ENCODE results near the gene PRELID3B. TPM values are rescaled to one million over a fixed set of nuclear protein-coding genes. Genes with fewer than 3 reads are reported as not detected.

The PRELID3B gene
- total and polyA plus RNA-seq, 2 of the 13 experiments (the other 11 are each of a cell fraction or from before 2014, with no cell fraction given), result 23.3 to 42.6 TPM

DNA sequence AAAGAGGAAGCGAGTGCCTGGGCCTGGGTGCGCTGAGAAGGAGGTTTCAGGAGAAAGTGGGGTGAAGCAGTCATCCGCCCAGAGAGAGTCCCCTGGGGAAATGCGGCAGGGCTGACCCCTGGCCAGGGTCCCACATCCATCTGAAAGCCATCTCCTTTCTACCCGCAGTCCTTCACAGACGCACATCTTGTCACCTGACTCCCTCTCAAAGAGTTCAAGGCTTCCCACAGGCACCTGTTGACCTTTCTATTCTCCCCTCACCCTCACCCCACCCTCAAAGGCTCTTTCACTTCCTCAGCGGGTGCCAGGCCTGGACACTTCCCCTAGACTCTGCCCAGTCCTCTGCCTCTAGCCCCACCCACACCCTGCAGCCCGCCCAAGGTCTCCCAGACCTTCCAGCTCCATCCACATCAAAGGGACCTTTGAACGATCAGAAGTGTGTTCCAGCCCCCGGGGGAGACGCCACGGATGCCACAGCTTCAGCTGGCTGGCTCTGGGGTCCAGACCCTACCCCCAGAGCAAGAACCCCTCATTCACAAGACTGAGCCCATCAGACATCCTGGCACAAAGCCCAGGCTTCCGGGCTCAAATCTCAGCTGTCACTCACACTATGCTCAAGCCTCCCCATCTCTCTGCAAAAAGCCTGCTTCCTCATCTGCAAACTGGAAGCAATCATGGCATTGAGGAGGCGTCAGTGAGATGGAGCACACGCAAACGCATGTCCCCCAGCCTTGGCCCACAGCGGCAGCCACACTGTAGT lies 37.6 kb downstream of the PRELID3B start (continued):
- TF ChIP-seq, protein P1, sequence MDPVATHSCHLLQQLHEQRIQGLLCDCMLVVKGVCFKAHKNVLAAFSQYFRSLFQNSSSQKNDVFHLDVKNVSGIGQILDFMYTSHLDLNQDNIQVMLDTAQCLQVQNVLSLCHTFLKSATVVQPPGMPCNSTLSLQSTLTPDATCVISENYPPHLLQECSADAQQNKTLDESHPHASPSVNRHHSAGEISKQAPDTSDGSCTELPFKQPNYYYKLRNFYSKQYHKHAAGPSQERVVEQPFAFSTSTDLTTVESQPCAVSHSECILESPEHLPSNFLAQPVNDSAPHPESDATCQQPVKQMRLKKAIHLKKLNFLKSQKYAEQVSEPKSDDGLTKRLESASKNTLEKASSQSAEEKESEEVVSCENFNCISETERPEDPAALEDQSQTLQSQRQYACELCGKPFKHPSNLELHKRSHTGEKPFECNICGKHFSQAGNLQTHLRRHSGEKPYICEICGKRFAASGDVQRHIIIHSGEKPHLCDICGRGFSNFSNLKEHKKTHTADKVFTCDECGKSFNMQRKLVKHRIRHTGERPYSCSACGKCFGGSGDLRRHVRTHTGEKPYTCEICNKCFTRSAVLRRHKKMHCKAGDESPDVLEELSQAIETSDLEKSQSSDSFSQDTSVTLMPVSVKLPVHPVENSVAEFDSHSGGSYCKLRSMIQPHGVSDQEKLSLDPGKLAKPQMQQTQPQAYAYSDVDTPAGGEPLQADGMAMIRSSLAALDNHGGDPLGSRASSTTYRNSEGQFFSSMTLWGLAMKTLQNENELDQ (CRISPR knock-in tag; IDR thresholded peaks at IDR 0.05; ENCODE audit: borderline replicate concordance), result no peak
- TF ChIP-seq DNMT1 (CRISPR knock-in tag; IDR thresholded peaks at IDR 0.05) (no peak), GATAD1 (CRISPR knock-in tag; IDR thresholded peaks at IDR 0.05) (peak; percentile 13; the same call in 1 of the 2 replicates), FIP1L1 (IDR thresholded peaks at IDR 0.05; ENCODE audit: borderline replicate concordance, insufficient read depth, low read depth, low read length) (no peak), ZNF326 (CRISPR knock-in tag; IDR thresholded peaks at IDR 0.05; ENCODE audit: borderline replicate concordance) (no peak), EZH2 (conservative IDR thresholded peaks at IDR 0.05; ENCODE audit: low read depth, low read length) (no peak), RFX5 (IDR thresholded peaks at IDR 0.05; ENCODE audit: low read depth, low read length) (no peak), ZNF841 (CRISPR knock-in tag; IDR thresholded peaks at IDR 0.05; ENCODE audit: borderline replicate concordance) (no peak), HHEX (CRISPR knock-in tag; IDR thresholded peaks at IDR 0.05) (no peak), TARDBP (CRISPR knock-in tag; IDR thresholded peaks at IDR 0.05) (peak; percentile 73; the same call in 1 of the 2 replicates), KMT2A (CRISPR knock-in tag; IDR thresholded peaks at IDR 0.05) (no peak)
- TF ChIP-seq, protein P2, sequence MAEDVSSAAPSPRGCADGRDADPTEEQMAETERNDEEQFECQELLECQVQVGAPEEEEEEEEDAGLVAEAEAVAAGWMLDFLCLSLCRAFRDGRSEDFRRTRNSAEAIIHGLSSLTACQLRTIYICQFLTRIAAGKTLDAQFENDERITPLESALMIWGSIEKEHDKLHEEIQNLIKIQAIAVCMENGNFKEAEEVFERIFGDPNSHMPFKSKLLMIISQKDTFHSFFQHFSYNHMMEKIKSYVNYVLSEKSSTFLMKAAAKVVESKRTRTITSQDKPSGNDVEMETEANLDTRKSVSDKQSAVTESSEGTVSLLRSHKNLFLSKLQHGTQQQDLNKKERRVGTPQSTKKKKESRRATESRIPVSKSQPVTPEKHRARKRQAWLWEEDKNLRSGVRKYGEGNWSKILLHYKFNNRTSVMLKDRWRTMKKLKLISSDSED (CRISPR knock-in tag; IDR thresholded peaks at IDR 0.05), result no peak
- TF ChIP-seq, protein P3, sequence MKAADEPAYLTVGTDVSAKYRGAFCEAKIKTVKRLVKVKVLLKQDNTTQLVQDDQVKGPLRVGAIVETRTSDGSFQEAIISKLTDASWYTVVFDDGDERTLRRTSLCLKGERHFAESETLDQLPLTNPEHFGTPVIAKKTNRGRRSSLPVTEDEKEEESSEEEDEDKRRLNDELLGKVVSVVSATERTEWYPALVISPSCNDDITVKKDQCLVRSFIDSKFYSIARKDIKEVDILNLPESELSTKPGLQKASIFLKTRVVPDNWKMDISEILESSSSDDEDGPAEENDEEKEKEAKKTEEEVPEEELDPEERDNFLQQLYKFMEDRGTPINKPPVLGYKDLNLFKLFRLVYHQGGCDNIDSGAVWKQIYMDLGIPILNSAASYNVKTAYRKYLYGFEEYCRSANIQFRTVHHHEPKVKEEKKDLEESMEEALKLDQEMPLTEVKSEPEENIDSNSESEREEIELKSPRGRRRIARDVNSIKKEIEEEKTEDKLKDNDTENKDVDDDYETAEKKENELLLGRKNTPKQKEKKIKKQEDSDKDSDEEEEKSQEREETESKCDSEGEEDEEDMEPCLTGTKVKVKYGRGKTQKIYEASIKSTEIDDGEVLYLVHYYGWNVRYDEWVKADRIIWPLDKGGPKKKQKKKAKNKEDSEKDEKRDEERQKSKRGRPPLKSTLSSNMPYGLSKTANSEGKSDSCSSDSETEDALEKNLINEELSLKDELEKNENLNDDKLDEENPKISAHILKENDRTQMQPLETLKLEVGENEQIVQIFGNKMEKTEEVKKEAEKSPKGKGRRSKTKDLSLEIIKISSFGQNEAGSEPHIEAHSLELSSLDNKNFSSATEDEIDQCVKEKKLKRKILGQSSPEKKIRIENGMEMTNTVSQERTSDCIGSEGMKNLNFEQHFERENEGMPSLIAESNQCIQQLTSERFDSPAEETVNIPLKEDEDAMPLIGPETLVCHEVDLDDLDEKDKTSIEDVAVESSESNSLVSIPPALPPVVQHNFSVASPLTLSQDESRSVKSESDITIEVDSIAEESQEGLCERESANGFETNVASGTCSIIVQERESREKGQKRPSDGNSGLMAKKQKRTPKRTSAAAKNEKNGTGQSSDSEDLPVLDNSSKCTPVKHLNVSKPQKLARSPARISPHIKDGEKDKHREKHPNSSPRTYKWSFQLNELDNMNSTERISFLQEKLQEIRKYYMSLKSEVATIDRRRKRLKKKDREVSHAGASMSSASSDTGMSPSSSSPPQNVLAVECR (CRISPR knock-in tag; IDR thresholded peaks at IDR 0.05; ENCODE audit: borderline replicate concordance), result no peak
- TF ChIP-seq, protein P4, sequence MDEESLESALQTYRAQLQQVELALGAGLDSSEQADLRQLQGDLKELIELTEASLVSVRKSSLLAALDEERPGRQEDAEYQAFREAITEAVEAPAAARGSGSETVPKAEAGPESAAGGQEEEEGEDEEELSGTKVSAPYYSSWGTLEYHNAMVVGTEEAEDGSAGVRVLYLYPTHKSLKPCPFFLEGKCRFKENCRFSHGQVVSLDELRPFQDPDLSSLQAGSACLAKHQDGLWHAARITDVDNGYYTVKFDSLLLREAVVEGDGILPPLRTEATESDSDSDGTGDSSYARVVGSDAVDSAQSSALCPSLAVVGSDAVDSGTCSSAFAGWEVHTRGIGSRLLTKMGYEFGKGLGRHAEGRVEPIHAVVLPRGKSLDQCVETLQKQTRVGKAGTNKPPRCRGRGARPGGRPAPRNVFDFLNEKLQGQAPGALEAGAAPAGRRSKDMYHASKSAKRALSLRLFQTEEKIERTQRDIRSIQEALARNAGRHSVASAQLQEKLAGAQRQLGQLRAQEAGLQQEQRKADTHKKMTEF (CRISPR knock-in tag; IDR thresholded peaks at IDR 0.05), result peak; percentile 65; the same call in 1 of the 2 replicates

Measured in HepG2 (cell line).